HEK293T (cell line): Measurements from ENCODE around the gene DTHD1.

Experiments used
- CTCF ChIA-PET: fragments of 350-600 bp; formaldehyde crosslinking; extraction: SDS; loops from one replicate; lab custom pipeline; 2021; ENCODE audit warnings: antibody characterized with exemption, inconsistent platforms; lab: Yijun Ruan, JAX
- POLR2A ChIA-PET: fragments of 350-600 bp; formaldehyde crosslinking; extraction: SDS; loops from one replicate; lab custom pipeline; 2020; ENCODE audit warnings: antibody characterized with exemption, inconsistent platforms; lab: Yijun Ruan, JAX
- DNase-seq: peaks from one replicate; pipeline ENCODE4 v3.0.0; 2012; ENCODE audit warnings: mixed read lengths; ENCODE audit errors: extremely low spot score
- ARNT ChIP-seq: fragments of 450-650 bp; IDR thresholded peaks from 2 replicates; pipeline ENCODE4 v1.6.1; 2017; ENCODE audit warnings: mild to moderate bottlenecking
- BHLHE40 ChIP-seq: fragments of 450-650 bp; IDR thresholded peaks from 2 replicates; pipeline ENCODE4 v1.6.1; 2016; ENCODE audit warnings: mild to moderate bottlenecking, moderate library complexity, borderline replicate concordance
- CTBP1 ChIP-seq: fragments of 450-650 bp; IDR thresholded peaks from 2 replicates; pipeline ENCODE4 v1.6.1; 2016; ENCODE audit warnings: borderline replicate concordance
- ELF4 ChIP-seq: fragments of 450-650 bp; IDR thresholded peaks from 2 replicates; pipeline ENCODE4 v1.6.1; 2017; ENCODE audit warnings: antibody characterized with exemption
- FOXA1 ChIP-seq: fragments of 450-650 bp; IDR thresholded peaks from 2 replicates; pipeline ENCODE4 v1.6.1; 2016; ENCODE audit warnings: mild to moderate bottlenecking
- FOXK2 ChIP-seq: fragments of 450-650 bp; IDR thresholded peaks from 2 replicates; pipeline ENCODE4 v1.6.1; 2016; ENCODE audit warnings: mild to moderate bottlenecking
- FOXM1 ChIP-seq: fragments of 450-650 bp; IDR thresholded peaks from 2 replicates; pipeline ENCODE4 v1.6.1; 2017; ENCODE audit warnings: mild to moderate bottlenecking, borderline replicate concordance
- HDGF ChIP-seq: fragments of 450-650 bp; IDR thresholded peaks from 2 replicates; pipeline ENCODE4 v1.6.1; 2017; ENCODE audit warnings: antibody characterized with exemption, borderline replicate concordance
- L3MBTL2 ChIP-seq: fragments of 450-650 bp; conservative IDR thresholded peaks from 2 replicates; pipeline ENCODE4 v1.6.1; 2016; ENCODE audit warnings: mild to moderate bottlenecking
- LEF1 ChIP-seq: fragments of 450-650 bp; IDR thresholded peaks from 2 replicates; pipeline ENCODE4 v1.6.1; 2017; ENCODE audit warnings: mild to moderate bottlenecking, borderline replicate concordance
- NFRKB ChIP-seq: fragments of 450-650 bp; IDR thresholded peaks from 2 replicates; pipeline ENCODE4 v1.6.1; 2016; ENCODE audit warnings: mild to moderate bottlenecking, moderate library complexity
- PKNOX1 ChIP-seq: fragments of 450-650 bp; IDR thresholded peaks from 2 replicates; pipeline ENCODE4 v1.6.1; 2016
- SP1 ChIP-seq: fragments of 450-650 bp; IDR thresholded peaks from 2 replicates; pipeline ENCODE4 v1.6.1; 2017
- SUZ12 ChIP-seq: fragments of 450-650 bp; IDR thresholded peaks from 2 replicates; pipeline ENCODE4 v1.6.1; 2016; ENCODE audit warnings: mild to moderate bottlenecking
- TARDBP ChIP-seq: fragments of 450-650 bp; IDR thresholded peaks from 2 replicates; pipeline ENCODE4 v1.6.1; 2016
- ZNF384 ChIP-seq: fragments of 450-650 bp; IDR thresholded peaks from 2 replicates; pipeline ENCODE4 v1.6.1; 2016

The DTHD1 gene

GRCh38 chr4:36303426-36304137 is 22.2 kb downstream of the DTHD1 start:
- no peak for DNase-seq
- CTCF ChIA-PET = no interaction called here
- POLR2A ChIA-PET = no interaction called here
- TF ChIP-seq HDGF (no peak), FOXA1 (no peak), PKNOX1 (no peak), ZNF384 (no peak), LEF1 (no peak), SUZ12 (no peak), TARDBP (no peak), CTBP1 (no peak), L3MBTL2 (no peak), FOXM1 (no peak), SP1 (no peak), ELF4 (no peak), NFRKB (no peak), ARNT (no peak), BHLHE40 (no peak), FOXK2 (no peak)

GRCh38 chr4:36304138-36304681 is 22.8 kb downstream of the DTHD1 start:
- POLR2A ChIA-PET = no interaction called here
- TF ChIP-seq FOXM1 = no peak
- no peak for TF ChIP-seq SUZ12
- no peak for TF ChIP-seq ARNT
- TF ChIP-seq FOXA1 = no peak
- TF ChIP-seq ZNF384 = no peak
- TF ChIP-seq BHLHE40 = no peak
- no peak for TF ChIP-seq PKNOX1
- TF ChIP-seq TARDBP = no peak
- TF ChIP-seq FOXK2 = no peak
- TF ChIP-seq L3MBTL2 = no peak
- no peak for TF ChIP-seq LEF1
- TF ChIP-seq ELF4 = no peak
- TF ChIP-seq NFRKB = no peak
- CTCF ChIA-PET = no interaction called here

GRCh38 chr4:36308150-36308549 is 26.7 kb downstream of the DTHD1 start:
- ChIA-PET CTCF (no interaction called here), POLR2A (no interaction called here)
- DNase-seq = no peak
- TF ChIP-seq L3MBTL2 (no peak), FOXM1 (no peak), FOXK2 (no peak), ZNF384 (no peak), ELF4 (no peak), PKNOX1 (no peak), FOXA1 (no peak), BHLHE40 (no peak), CTBP1 (no peak), HDGF (no peak), NFRKB (no peak), SUZ12 (no peak), ARNT (no peak), SP1 (no peak), TARDBP (no peak), LEF1 (no peak)

More at GRCh38 chr4:36304138-36304681, 22.8 kb downstream of the DTHD1 start:
- DNase-seq = no peak

- ChIA-PET POLR2A (no interaction called here), CTCF (no interaction called here)
- no peak for TF ChIP-seq SP1
- no peak for TF ChIP-seq CTBP1
- no peak for TF ChIP-seq ELF4
- TF ChIP-seq FOXM1 = no peak
- no peak for DNase-seq
These were observed 28.8 kb downstream of the DTHD1 start for GRCh38 chr4:36310216-36310615.

- DNase-seq = no peak
- TF ChIP-seq SUZ12 (no peak), SP1 (no peak), NFRKB (no peak), CTBP1 (no peak), FOXA1 (no peak), TARDBP (no peak), FOXM1 (no peak), L3MBTL2 (no peak), ELF4 (no peak)
These were observed 29.4 kb downstream of the DTHD1 start for GRCh38 chr4:36310793-36311192.

GRCh38 chr4:36312511-36312910 is 31.1 kb downstream of the DTHD1 start:
- DNase-seq = no peak
- ChIA-PET CTCF (no interaction called here), POLR2A (no interaction called here)
- no peak for TF ChIP-seq ELF4
- TF ChIP-seq BHLHE40 = no peak
- TF ChIP-seq ARNT = no peak
- no peak for TF ChIP-seq ZNF384
- no peak for TF ChIP-seq SUZ12
- TF ChIP-seq NFRKB = no peak
- TF ChIP-seq SP1 = no peak
- no peak for TF ChIP-seq FOXA1
- no peak for TF ChIP-seq L3MBTL2
- no peak for TF ChIP-seq LEF1
- no peak for TF ChIP-seq PKNOX1
- no peak for TF ChIP-seq FOXK2
- no peak for TF ChIP-seq FOXM1
- no peak for TF ChIP-seq HDGF
- no peak for TF ChIP-seq TARDBP
- no peak for TF ChIP-seq CTBP1

More at GRCh38 chr4:36310793-36311192, 29.4 kb downstream of the DTHD1 start:
- POLR2A ChIA-PET = no interaction called here
- CTCF ChIA-PET = interaction anchor here (0.6 kb wide), 1 partner anchor 1089 kb away, joined by 3 read pairs; no protein-coding TSS in a partner anchor
